Right lobe of liver (tissue), 4 donors: ENCODE results near the gene PTGER1.

Experiments
- POLR2A ChIP-seq: fragments of 450-650 bp; IDR thresholded peaks from one replicate; pipeline ENCODE4 v1.6.1; 2017; ENCODE audit warnings: antibody characterized with exemption, mild to moderate bottlenecking
- TF ChIP-seq, protein P1 (sequence below), 4 donors: fragments of 200-600 bp in 3 of 4; fragments of 450-650 bp in 1 of 4; IDR thresholded peaks; one replicate each; pipeline versions ENCODE4 v1.5.1 to v1.8.0; 2016 to 2022; ENCODE audit warnings: antibody characterized with exemption in 4 of 4, mild to moderate bottlenecking in 2 of 4
- donor health status: DM: no; HTN: no; CAD: no.
- donor health status: DM: no; HTN: no; CAD: no.
- donor health status: DM: no; HTN: yes; CAD: no.

DNA sequence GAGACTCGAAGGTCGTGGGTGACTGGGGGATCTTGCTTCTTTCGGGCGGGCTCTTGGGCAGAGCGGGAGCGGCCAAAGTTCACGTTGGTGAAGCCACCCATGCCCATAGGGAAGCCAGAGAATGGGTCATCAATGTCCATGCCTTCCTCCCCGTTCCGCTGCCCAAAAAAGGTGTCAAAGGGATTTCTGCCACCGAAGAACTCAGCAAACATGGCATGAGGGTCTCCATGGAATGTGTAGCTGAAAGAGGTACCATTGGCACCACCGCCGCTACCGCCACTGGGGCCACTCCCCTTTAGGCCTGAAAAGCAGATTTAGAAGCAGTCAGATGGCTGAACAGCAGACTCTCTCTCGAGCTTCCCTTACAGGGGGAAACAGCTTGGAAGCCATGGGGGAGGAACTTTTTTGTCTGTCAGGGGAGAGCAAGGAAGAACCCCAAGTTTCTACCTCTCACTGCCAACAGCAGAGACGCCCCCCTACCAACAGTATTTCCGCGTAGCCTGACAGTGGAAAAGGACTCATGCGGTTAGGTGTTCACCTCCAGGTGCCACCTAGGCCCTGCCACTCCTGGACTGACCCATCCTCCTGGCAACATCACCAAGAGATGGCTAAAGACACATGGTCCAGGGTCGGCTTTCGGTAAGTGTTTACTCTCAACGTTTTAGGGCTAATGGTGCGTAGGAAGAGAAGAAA lies 41.7 kb upstream of the PTGER1 start:
- TF ChIP-seq, protein P1, sequence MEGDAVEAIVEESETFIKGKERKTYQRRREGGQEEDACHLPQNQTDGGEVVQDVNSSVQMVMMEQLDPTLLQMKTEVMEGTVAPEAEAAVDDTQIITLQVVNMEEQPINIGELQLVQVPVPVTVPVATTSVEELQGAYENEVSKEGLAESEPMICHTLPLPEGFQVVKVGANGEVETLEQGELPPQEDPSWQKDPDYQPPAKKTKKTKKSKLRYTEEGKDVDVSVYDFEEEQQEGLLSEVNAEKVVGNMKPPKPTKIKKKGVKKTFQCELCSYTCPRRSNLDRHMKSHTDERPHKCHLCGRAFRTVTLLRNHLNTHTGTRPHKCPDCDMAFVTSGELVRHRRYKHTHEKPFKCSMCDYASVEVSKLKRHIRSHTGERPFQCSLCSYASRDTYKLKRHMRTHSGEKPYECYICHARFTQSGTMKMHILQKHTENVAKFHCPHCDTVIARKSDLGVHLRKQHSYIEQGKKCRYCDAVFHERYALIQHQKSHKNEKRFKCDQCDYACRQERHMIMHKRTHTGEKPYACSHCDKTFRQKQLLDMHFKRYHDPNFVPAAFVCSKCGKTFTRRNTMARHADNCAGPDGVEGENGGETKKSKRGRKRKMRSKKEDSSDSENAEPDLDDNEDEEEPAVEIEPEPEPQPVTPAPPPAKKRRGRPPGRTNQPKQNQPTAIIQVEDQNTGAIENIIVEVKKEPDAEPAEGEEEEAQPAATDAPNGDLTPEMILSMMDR (IDR thresholded peaks at IDR 0.05) = no peak
- no peak for TF ChIP-seq POLR2A
